HUDEP-2 (cell line): ENCODE results near the gene RASL12.

Experiments used
- DNase-seq, 76 experiments: peaks; one replicate each; lab custom pipeline; 2025; ENCODE audit not compliant: unreplicated experiment in 76 of 76; lab: John Stamatoyannopoulos, UW

RASL12 gene

DNA sequence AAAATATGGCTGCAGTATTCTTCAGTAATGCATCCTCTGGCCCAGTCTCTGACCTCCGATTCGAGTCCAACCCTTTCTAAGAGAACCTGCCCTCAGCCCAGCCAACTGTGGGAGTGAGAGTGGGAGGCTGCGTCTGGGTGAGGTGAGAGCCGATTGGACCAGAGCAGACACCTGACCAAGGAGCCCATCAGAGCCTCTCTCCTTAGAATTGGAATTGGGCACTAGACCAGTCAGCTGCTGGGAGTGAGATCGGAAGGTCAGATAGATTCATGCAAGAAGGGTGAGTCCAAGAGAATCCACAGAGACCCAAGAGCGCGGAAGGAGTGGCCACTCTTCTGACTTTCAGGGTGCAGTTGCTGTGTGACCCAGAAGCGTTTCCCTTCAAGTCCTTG, 10.2 kb downstream of the RASL12 start:
- no peak for DNase-seq

DNA sequence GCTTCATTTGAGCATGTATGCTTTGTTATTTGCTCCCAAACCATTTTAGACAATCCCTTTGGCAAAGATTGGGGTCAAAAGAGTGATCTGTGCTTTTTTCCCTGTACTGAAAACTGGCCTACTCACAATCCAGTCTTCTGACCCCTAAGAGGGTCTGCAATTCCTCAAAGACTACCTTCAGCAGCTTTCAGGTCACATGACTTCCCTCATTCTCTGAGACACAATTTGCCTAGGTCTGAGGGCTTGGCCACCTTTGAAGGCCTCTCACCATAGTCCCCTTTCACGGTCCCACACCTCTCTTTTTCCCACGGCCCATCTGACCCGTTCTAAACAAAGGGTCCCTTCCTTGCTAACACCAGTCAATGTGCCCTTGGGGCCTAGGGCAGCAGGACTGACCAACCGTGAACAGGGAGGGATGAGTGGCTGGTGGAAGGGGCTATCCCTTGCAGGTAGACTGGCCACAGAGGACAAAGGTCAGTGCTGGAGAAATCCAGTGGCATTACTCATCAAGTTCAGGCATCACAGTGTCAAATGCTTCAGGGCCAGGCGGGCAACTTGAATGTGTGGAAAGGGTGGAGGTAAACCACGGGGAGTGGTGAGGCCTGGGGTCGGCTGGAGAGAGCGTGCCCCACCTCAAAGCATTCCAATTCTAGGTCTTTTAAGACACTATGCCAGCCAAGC, 10.8 kb downstream of the RASL12 start:
- no peak for DNase-seq

DNA sequence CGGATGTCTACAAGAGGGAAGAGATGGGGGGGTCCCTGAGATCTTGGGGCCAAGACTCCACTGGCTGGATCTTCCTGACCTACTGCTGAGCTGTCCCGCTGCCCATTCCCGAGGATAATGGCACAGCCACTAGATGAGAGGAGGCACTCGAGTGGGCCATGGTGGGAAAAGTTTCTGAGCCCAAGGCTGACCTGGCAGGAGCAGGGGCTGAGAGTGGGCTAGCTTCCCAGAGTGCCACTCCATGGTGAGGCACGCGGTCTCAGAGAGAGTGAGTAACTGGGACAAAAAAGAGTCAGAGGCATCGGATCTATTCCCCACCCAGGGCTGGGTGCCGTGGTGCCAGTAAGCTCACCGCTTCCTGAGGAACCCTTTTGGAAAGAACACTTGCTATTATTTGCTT, 11.7 kb downstream of the RASL12 start:
- no peak for DNase-seq

DNA sequence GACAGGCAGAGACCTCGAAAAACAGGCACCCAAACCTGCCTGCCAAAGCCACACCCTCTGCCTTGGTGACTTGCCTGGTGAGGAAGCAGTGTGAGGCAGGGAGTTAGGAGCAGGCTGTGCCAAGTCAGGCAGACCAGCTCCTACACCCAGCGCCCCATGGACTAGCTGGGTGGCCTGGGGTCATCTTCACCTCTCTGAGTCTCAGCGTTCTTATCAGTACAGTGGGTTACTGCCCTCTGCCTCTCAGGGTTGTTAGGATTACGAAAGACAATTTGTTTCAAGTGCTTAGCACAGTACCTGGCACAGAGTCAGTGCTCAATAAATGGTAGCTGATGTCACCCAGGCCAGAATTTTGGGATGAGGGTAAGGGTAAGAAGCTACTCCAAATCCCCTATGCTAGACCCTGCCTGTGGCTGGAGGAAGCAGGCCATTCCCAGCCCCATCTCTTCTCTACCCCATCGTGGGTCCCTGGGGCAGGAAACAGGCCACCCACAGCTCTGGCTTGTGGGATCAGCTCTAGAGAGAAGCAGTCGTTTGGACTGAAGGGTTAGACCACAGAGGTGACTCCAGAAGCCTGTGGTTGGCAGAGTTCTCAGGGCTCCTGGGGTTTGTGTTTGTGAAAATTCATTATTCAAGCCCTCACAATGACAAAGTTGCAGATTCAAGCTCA, 12.5 kb downstream of the RASL12 start:
- peak in 1 of 76 experiments; percentile 9 for DNase-seq

DNA sequence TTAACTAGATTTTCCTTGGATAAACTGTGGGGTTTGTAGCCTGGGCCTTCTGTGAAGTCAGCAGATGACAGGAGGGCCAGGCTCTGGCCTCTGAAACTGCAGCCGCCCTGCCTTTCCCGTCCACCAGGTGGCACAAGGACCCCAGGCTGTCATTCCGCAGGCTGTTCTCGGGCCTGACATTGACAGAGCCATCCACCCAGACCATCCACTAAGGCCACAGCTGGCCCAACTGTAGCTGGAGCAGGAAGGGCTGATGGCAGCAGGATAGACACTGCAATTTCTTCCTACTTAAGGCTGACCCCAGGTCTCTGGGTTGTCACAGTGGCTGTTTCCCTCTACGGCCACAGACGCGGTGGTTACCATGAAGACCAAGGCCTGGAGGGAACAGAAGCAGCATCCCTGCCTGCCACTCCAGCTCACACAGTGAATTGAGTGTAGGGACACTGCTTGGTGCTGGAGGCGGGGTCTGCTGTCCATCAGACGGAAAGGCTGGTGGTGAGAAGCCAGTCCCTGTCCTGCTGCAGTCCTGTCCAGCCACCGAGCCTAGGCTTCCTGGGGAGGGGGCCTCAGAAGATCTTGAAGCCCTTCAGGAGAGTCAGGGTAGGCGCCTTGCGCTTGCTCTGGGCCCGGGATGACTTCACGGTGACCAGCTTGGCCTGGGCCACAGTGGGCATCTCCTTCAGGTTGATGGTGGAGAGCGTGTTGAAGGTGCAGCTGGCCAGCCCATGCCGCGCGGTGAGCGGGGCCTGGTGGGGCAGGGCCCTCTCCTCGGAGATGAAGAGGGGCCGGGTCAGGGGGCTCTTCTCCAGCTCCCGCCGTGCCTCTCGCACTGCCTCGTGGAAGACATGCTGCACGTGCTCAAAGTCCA, 13.2 kb downstream of the RASL12 start:
- DNase-seq, result peak in 56 of 76 experiments; percentile 4 to 73 (median 37)

DNA sequence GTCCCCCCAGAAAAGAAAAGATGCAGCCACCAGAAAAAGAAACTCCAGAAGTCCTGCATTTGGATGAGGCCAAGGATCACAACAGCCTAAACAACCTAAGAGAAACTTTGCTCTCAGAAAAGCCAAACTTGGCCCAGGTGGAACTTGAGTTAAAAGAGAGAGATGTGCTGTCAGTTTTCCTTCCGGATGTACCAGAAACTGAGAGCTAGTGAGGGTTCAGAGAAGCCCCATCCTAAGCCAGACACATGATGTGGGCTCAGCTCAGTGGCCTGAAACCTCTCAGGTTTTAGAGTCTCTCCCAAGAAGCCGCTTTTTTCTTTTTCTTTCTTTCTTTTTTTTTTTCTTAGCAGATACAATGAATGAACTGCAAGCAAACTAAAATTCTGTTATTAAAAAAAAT, 14.8 kb downstream of the RASL12 start:
- no peak for DNase-seq

DNA sequence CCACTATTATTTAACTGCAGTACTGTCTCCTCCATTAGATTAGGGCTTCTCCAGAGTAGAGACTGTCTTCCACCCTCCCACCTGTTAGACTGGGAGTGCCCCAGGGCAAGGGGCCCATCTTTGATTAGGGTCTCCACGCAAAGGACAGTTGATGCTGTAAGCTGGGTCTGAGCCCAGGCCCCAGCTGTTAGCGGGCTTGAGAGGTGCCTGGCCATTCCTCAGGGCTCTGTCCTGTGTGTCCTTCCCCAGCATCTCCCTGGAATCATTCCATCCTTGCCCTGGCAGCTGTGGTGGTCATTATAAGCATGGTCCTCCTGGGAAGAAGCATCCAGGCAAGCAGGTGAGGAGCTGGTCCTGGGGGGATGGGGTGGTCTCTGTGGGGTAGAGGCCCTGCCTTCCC, 16.5 kb downstream of the RASL12 start:
- no peak for DNase-seq

DNA sequence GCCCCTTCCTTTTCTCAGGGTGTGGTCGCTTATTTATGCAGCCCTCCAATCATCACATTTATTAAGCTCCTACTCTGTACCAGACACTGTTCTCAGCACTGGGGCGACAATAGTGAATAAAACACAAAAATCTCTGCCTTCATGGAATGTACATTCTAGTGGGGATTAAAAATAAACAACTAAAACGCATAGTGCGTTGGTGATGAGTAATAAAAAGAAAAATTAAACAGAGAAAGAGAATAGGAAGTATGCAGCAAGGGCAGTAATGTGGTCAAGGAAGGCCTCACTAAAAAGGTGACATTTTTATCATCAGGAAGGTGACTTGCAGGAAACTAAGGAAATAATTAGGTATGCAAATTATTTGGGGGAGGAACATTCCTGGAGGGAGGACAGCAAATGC, 17.5 kb downstream of the RASL12 start:
- no peak for DNase-seq

DNA sequence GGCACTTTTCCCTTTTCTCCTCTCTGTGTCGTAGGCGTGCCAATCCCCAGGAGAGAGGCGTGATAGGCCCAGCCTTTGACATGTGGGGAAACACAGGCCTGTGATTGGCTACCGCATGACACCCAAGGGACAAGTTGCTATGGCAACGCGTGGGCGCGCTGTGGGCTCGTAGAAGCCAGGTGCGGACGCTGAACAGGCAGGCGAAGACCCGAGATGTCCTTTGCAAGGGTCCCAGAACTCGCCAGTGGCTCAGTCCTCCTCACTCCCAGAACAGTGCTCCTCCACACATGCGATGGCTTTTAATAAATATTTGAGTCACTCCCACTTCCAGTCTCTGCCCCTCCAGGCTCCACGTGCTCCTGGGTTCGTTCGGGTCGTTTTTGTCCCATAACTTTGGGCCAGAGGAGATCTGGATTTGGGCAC, 18.4 kb downstream of the RASL12 start:
- DNase-seq, result peak in 74 of 76 experiments; percentile 21 to 89 (median 70)

DNA sequence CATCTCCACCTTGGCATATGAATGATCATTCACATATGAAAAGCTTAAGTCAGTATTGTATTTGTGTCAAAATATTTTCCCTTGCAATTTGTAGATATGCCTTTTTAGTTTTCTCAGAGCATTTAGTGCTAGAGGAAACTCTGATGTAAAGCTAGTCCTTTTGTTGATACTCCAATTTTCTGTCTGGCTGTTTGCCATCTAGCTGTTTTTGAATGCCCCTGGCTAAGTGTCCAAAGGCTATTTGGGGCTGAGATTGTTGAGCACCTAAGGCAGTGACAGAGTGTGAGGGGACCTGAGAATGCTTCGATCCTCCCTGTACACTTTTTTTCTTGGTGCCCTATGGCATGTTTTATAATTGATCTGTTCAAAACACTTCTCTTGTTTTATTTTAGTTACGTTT, 19.6 kb downstream of the RASL12 start:
- no peak for DNase-seq

DNA sequence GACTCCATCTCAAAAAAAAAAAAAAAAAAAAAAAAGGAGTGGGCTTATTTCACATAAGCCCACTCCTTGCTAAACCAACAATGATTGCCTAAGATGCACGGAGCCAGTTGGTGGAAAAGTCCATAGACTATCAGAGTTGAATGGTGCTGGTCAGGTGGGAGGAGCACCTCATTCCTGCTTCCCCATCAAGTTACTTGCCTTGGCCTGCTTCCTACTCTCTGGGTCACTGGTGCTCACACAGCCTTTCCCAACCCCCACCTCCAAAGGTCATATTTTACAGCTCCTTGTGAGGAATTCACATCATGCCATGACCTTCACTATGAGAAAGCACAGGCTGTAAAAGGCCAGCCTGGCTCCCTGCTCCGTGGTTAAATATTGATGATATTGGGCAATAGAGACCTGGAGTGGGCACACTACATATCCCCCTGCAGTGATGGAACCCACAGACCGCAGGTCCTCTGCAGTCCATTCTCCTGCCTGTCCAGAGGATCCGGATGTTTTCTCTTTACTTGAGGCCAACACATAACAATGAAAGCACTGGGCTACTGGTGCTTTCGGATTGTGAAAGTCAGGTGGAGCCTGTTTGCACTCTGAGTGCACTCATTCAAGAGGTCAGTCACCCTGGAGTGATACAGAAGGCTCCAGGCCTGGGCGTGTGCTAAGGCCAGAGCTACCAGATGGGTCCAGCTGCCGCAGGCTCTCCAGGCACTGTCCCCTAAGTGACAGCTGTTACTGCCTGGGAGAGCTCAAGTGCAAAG, 22.9 kb downstream of the RASL12 start, which contains the start of gene SLC51B:
TSS of gene SLC51B (plus strand) at position 664 of the 758 bp plus-strand sequence. CDS start 4,618 bp downstream, outside the sequence.
- DNase-seq, result no peak

DNA sequence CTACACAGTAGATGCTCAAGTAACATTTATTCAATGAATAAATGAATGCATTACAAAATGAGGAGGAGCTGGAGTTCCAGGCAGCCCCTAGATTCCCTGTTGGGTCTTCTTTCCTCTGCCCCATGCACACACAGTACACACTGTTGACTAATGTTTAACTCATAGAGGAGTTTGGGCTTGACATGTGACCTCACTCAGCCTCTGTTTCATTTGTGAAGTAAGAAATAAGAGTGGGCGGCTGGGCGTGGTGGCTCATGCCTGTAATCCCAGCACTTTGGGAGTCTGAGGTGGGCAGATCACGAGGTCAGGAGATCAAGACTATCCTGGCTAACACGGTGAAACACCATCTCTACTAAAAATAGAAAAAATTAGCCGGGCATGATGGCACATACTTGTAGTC, 23.6 kb downstream of the RASL12 start:
- DNase-seq, result peak in 1 of 76 experiments; percentile 7

DNA sequence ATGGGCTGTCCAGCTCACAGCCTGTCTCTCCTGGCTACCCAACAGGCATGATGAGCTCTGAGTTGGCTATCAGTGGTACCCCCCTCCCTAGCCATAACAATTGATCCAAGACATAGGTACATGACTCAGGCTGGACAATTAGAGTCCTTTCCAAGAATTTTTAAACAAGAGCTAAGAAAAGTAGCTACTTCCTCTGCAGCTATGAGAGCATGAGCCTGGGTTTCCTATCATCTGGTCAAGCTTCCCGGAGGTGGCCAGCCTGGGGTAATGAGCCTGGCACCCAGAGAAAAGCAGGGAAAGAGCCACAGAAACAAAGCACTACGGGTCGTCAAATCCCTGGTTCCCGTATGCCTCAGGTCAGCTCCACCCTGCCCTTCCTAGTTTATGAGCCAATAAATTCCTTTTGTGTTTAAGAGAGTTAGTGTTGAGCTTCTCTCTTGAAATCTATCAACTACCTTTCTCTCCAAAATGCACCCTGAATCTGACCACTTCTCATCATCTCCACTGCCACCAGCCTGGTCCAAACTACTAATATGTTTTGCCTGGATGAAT, 24.9 kb downstream of the RASL12 start:
- no peak for DNase-seq

DNA sequence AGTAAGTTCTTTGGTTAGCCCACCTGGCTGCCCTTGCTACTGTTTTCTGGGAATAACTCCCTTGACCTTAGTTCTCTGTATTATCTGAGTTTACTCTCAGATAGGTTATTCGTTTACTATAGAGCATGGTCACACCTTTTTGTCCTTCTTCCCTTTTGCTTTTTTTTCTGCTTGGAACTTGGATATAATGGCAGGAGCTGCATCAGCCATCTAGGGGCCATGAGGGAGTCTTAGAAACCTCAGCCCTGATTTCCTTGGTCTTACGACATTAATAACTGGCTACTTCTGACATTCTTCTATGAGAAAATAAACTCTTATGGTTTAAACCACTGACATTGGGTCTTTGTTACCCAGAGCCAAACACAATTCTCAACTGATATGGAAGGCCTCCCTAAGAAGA, 26.0 kb downstream of the RASL12 start:
- no peak for DNase-seq

DNA sequence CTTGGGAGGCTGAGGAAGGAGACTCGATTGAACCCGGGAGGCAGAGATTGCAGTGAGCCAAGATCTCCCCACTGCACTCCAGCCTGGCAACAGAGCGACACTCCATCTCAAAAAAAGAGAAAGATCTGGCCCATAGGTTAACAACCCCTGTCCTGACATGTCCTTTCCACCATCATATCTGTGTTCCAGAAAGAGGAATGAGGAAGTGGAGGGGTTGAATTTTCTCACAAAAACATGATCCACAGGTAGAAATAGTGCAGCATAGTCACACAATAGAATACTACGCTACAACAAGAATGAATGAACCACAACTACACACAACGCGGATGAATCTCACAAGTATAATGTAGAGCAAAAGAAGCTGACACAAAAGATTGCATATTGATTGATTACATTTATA, 27.3 kb downstream of the RASL12 start:
- DNase-seq, result no peak

DNA sequence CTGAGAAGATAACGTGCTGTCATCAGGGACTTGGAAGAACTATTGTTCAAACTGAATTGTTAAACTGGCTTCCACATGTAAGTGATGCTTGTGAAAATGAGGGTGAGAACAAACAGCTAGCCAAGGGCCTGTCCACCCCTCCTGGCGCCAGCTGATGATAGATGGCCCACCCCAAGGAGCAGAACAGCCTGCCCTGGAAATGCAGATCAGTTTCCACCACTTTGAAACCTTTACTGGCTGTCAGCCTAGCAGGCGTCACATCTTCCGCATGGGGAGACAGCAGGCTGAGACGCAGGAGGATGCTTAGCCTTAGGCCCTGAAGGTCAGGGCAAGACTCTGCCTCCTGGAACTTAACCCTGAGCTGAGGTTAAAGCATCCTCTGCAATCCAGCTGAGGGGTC, 29.0 kb downstream of the RASL12 start:
- no peak for DNase-seq

DNA sequence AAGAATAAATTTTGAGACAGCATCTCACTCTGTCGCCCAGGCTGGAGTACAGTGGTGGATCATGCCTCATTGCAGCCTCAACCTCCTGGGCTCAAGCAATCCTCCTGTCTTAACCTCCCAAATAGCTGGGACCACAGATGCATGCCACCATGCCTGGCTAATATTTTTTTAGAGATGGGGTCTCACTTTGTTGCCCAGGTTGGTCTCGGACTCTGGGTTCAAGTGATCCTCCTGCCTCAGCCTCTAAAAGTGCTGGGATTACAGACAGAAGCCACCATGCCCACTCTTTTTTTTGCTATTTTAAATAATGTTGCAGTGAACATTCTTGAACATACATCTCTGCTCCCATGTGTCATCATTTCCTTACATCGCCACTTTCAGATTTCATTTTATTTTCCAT, 29.4 kb downstream of the RASL12 start:
- DNase-seq, result no peak

DNA sequence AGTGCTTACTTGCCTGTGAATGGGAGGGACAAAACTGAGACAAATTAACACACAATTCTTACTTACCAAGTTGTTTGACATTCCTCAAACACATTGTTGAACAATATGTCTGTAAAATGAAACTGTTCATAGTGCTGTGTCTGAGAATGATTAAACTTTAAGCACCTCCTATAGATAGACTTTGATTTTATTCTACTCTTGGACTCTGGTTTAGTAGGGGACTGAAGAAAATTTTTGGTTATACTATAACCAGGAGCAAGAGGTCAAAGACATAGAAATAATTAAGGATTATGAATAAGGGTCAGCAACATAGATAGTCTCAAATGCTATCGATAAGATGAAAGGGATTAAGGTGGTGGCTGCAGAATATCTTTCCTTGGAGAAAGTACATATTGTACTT, 30.5 kb downstream of the RASL12 start:
- no peak for DNase-seq

DNA sequence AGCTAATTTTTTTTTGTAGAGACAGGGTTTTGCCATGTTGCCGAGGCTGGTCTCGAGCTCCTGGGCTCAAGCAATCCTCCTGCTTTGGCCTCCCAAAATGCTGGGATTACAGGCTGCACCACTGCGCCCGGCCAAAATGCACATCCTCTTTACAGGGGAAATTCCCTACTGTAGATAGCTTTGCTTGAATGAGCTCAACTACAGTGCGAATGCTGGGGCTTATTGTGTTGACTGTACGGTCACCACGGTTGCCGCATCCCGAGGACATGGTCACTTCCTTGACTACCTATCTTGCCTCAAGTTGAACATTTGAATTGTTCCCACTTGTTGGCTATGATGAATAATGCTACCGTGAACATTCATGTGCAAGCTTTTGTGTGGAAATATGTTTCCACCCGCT, 33.1 kb downstream of the RASL12 start:
- DNase-seq, result no peak

DNA sequence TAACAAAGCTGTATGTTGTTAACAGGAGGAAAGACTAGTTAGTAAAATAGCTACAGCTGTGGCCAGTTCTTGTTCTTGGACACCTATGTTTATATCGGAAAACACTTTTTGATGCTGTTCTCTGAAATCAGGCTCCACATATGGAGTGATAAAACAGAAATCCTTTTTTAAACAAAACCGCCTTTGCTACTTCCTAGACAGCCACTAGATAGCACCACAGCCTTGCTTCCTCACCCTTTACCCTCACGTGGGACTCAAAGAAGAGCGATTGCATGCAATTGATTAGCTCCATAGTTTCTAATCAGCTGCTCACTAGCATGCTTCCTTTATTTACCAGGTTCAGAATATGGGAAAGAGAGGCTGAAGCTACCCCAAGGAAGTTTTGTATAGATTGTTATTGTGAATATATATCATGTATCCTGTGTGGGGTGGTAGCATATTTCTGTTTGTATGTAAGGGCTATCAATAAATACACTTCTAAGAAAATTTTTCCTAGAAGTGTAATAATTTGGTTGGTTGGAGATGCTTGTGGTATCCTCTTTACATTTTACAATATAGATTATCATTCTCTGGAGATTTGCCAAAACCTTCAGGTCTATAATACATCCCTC, 34.0 kb downstream of the RASL12 start:
- peak in 26 of 76 experiments; percentile 4 to 44 (median 16) for DNase-seq
